Measurements from ENCODE around the gene TSHR.

Gene TSHR

DNA sequence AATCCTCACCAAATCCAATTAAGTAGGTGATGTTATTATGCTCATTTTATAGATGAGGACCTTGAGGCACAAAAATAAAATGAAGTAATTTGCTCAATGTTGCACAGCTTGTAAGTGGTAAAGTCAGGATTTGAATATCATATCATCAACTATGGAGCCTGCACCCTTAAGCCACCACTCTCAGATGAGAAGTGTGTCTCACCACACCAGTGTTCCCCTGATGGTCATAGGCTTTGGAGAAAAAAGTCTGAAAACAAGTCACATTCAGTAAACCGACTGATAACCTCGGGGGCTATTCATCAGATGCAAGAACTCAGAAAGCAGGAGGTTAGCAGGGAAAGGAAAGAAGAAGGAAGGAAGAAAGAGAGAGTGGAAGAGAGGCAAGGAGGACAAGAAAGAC is 2.8 kb downstream of the TSHR start:
- H3K4me3 ChIP-seq (ENCODE audit: control insufficient read depth, low read depth, low read length) = no peak overlapping the region
- no peak for TF ChIP-seq CTCF (IDR thresholded peaks at IDR 0.05; ENCODE audit: control insufficient read depth, insufficient read depth, low read depth, low read length, missing control alignments)
- DNase-seq (ENCODE audit: low read depth) = no peak

DNA sequence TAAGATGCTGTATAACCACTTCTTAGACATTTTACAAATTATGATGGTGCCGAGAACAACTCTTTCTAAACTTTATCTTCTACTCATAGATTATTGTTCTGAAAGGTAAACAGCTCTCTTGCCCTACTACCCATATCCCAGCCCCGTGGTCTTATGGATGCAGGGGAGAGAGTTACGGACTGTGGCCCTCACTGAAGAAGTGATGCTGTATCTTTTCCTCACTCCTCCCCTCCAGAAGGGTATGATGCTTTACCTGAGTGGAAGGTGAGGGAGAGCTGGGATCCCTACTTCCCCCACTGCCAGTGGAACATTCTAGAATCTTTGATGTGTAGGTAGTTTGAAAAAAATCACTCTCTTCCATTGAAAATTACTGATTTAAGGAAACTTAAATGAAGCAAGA is 3.5 kb downstream of the TSHR start:
- no peak for TF ChIP-seq CTCF (IDR thresholded peaks at IDR 0.05; ENCODE audit: control insufficient read depth, insufficient read depth, low read depth, low read length, missing control alignments)
- H3K4me3 ChIP-seq (ENCODE audit: control insufficient read depth, low read depth, low read length) = no peak overlapping the region
- no peak for DNase-seq (ENCODE audit: low read depth)

- DNase-seq (ENCODE audit: low read depth) = no peak
- no peak for TF ChIP-seq CTCF (IDR thresholded peaks at IDR 0.05; ENCODE audit: control insufficient read depth, insufficient read depth, low read depth, low read length, missing control alignments)
- H3K4me3 ChIP-seq (ENCODE audit: control insufficient read depth, low read depth, low read length) = no peak overlapping the region
Measured at GRCh38 chr14:80959496-80959895, 4.1 kb downstream of the TSHR start.

- H3K4me3 ChIP-seq (ENCODE audit: control insufficient read depth, low read depth, low read length) = no peak overlapping the region
- no peak for TF ChIP-seq CTCF (IDR thresholded peaks at IDR 0.05; ENCODE audit: control insufficient read depth, insufficient read depth, low read depth, low read length, missing control alignments)
- no peak for DNase-seq (ENCODE audit: low read depth)
Measured at GRCh38 chr14:80965037-80965436, 9.6 kb downstream of the TSHR start.

- peak; percentile 48 for DNase-seq (ENCODE audit: low read depth)
- H3K4me3 ChIP-seq (ENCODE audit: control insufficient read depth, low read depth, low read length) = no peak overlapping the region
- TF ChIP-seq CTCF (IDR thresholded peaks at IDR 0.05; ENCODE audit: control insufficient read depth, insufficient read depth, low read depth, low read length, missing control alignments) = no peak
Measured at GRCh38 chr14:80973931-80974641, 18.7 kb downstream of the TSHR start.

GRCh38 chr14:80974679-80975078 is 19.3 kb downstream of the TSHR start:
- no peak overlapping the region for H3K4me3 ChIP-seq (ENCODE audit: control insufficient read depth, low read depth, low read length)
- DNase-seq (ENCODE audit: low read depth) = no peak
- TF ChIP-seq CTCF (IDR thresholded peaks at IDR 0.05; ENCODE audit: control insufficient read depth, insufficient read depth, low read depth, low read length, missing control alignments) = no peak

All from AG09309 (cell line).